HepG2 (cell line): Measurements from ENCODE around the gene MGMT. TPM values are rescaled to one million over a fixed set of nuclear protein-coding genes. Genes with fewer than 3 reads are reported as not detected.

Experiments
- HDAC1 ChIP-seq: sonication (generic); formaldehyde crosslinking; IDR thresholded peaks from 2 replicates; pipeline ENCODE4 v1.5.1; 2020; ENCODE audit warnings: mild to moderate bottlenecking, missing genetic modification reagents
- HMGXB3 ChIP-seq: sonication (generic); formaldehyde crosslinking; IDR thresholded peaks from 2 replicates; pipeline ENCODE4 v1.4.0; 2020; ENCODE audit warnings: missing genetic modification reagents, borderline replicate concordance
- KLF16 ChIP-seq, 2 experiments: sonication (generic) in 1 of 2; formaldehyde crosslinking in 1 of 2; IDR thresholded peaks; 2 replicates each; pipeline versions ENCODE4 v1.6.1 to v1.8.0; 2016 to 2023; ENCODE audit warnings: missing genetic modification reagents in 2 of 2, missing compliant biosample characterization in 1 of 2
- RERE ChIP-seq: IDR thresholded peaks from 2 replicates; pipeline ENCODE4 v1.6.1; 2016; ENCODE audit warnings: low read depth, missing genetic modification reagents, missing compliant biosample characterization
- TCF12 ChIP-seq, 2 experiments: fragments of 450-650 bp in 1 of 2; sonication (generic) in 1 of 2; formaldehyde crosslinking in 1 of 2; IDR thresholded peaks; 2 replicates each; pipeline versions ENCODE4 v1.6.1 to v1.8.0; 2017 to 2022; ENCODE audit warnings: antibody characterized with exemption in 1 of 2, mild to moderate bottlenecking in 1 of 2, missing genetic modification reagents in 1 of 2, moderate library complexity in 1 of 2
- TOE1 ChIP-seq: sonication (generic); formaldehyde crosslinking; IDR thresholded peaks from 2 replicates; pipeline ENCODE4 v1.4.0; 2020; ENCODE audit warnings: mild to moderate bottlenecking, missing genetic modification reagents
- ZC3H4 ChIP-seq: sonication (generic); formaldehyde crosslinking; IDR thresholded peaks from 2 replicates; pipeline ENCODE4 v1.4.0; 2020; ENCODE audit warnings: missing genetic modification reagents, borderline replicate concordance
- ZFP90 ChIP-seq: sonication (generic); formaldehyde crosslinking; IDR thresholded peaks from 2 replicates; pipeline ENCODE4 v1.8.0; 2022; ENCODE audit warnings: missing genetic modification reagents, mild to moderate bottlenecking, inconsistent platforms, borderline replicate concordance
- ZNF703 ChIP-seq: sonication (generic); formaldehyde crosslinking; IDR thresholded peaks from 2 replicates; pipeline ENCODE4 v1.5.1; 2020; ENCODE audit warnings: missing genetic modification reagents, mild to moderate bottlenecking, moderate library complexity, borderline replicate concordance
- polyA plus RNA-seq, 8 experiments: library from polyadenylated mRNA; depleted of rRNA in 3 of 8; stranded (reverse) in 7 of 8; unstranded in 1 of 8; fragments of >200 nt; fragmentation: Illumina TruSeq in 4 of 8; extraction: Trizol in 4 of 8; gene quantifications; 2 replicates each; pipeline versions ENCODE4 v1.2.1 to v1.2.3, GENCODE V29; 2011 to 2016; ENCODE audit warnings: low read depth in 4 of 8, missing spikeins in 1 of 8, mixed read lengths in 1 of 8; ENCODE audit not compliant: insufficient read depth in 1 of 8
- total RNA-seq, 5 experiments: library from RNA; depleted of rRNA; stranded (reverse); fragments of >200 nt; fragmentation: Illumina TruSeq; extraction: Trizol; gene quantifications; 2 replicates each; pipeline ENCODE4 v1.2.3, GENCODE V29; 2016; ENCODE audit warnings: low read depth in 1 of 5
- TF ChIP-seq, protein P1 (sequence below): sonication (generic); formaldehyde crosslinking; IDR thresholded peaks from 2 replicates; pipeline ENCODE4 v1.5.0; 2020; ENCODE audit warnings: mild to moderate bottlenecking, missing genetic modification reagents, moderate library complexity

The MGMT gene
- total and polyA plus RNA-seq, 2 of the 13 experiments (the other 11 are each of a cell fraction or from before 2014, with no cell fraction given): 12.0 to 19.5 TPM

DNA sequence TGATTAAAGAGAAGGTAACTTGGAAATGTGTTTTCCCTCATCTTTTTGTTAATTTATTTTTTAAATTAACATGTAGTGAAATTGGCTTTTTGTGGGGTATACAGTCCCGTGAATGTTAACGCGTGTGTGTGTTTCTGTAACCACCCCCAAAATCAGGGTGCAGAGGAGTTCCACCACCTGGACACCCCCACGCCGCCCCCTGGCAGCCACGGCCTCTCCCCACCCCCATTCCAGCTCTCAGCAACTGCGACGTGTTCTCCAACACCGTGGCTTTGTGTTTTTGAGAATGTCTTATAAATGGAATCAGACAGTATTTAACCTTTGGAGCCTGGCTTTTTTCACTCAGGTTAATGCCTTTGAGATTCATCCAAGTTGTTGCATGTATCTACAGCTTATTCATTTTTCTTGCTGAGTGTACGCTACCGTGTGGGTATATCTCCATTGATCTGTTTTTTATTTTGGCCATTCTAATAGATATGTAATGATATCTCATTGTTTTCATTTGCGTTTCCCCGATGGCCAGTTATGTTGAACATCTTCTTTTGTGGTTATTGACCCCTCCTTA lies 278.2 kb downstream of the MGMT start (continued):
- TF ChIP-seq HMGXB3 (CRISPR knock-in tag) (no peak), TOE1 (CRISPR knock-in tag) (no peak), KLF16 (CRISPR knock-in tag; IDR thresholded peaks at IDR 0.05) (no peak), RERE (CRISPR knock-in tag) (no peak), ZC3H4 (CRISPR knock-in tag) (no peak), TCF12 (IDR thresholded peaks at IDR 0.05) (no peak), TCF12 (CRISPR knock-in tag; IDR thresholded peaks at IDR 0.05) (no peak), ZFP90 (CRISPR knock-in tag) (no peak), ZNF703 (CRISPR knock-in tag) (no peak), HDAC1 (CRISPR knock-in tag) (no peak)
- TF ChIP-seq, protein P1, sequence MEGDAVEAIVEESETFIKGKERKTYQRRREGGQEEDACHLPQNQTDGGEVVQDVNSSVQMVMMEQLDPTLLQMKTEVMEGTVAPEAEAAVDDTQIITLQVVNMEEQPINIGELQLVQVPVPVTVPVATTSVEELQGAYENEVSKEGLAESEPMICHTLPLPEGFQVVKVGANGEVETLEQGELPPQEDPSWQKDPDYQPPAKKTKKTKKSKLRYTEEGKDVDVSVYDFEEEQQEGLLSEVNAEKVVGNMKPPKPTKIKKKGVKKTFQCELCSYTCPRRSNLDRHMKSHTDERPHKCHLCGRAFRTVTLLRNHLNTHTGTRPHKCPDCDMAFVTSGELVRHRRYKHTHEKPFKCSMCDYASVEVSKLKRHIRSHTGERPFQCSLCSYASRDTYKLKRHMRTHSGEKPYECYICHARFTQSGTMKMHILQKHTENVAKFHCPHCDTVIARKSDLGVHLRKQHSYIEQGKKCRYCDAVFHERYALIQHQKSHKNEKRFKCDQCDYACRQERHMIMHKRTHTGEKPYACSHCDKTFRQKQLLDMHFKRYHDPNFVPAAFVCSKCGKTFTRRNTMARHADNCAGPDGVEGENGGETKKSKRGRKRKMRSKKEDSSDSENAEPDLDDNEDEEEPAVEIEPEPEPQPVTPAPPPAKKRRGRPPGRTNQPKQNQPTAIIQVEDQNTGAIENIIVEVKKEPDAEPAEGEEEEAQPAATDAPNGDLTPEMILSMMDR (CRISPR knock-in tag): no peak
- TF ChIP-seq, all 625 proteins: peak for 0
